Central memory CD4-positive, alpha-beta T cell (primary cell): ENCODE measurements around the gene LITAFD.
"Not testable (repeated sequence)": the region's sequence is repeated elsewhere in the genome, so short reads cannot be mapped to it uniquely, and the experiment has no call there.

Source experiments
- DNase-seq: peaks from one replicate; pipeline ENCODE4 v3.0.0; 2022

Gene LITAFD

GRCh38 chr16:8858994-8859912 is 22.9 kb upstream of the LITAFD start:
- DNase-seq = no peak

GRCh38 chr16:8859913-8860881 is 22.0 kb upstream of the LITAFD start:
- no peak for DNase-seq

GRCh38 chr16:8861563-8862308 is 20.4 kb upstream of the LITAFD start:
- DNase-seq = no peak

GRCh38 chr16:8862309-8863130 is 19.6 kb upstream of the LITAFD start:
- no peak for DNase-seq

- DNase-seq = no peak
Observed at GRCh38 chr16:8863594-8864424, 18.3 kb upstream of the LITAFD start.

GRCh38 chr16:8864480-8865110 is 17.6 kb upstream of the LITAFD start:
- DNase-seq = no peak

- no peak for DNase-seq
Observed at GRCh38 chr16:8865145-8865882, 16.8 kb upstream of the LITAFD start.

- DNase-seq = no peak
Observed at GRCh38 chr16:8866118-8866883, 15.8 kb upstream of the LITAFD start.

- DNase-seq = no peak
Observed at GRCh38 chr16:8866884-8867215, 15.3 kb upstream of the LITAFD start.

GRCh38 chr16:8867216-8867931 is 14.8 kb upstream of the LITAFD start:
- DNase-seq = no peak

GRCh38 chr16:8867932-8868415 is 14.2 kb upstream of the LITAFD start:
- DNase-seq = peak; percentile 62

GRCh38 chr16:8868416-8869211 is 13.5 kb upstream of the LITAFD start, which contains the start of gene CARHSP1:
Gene CARHSP1, minus strand, starts transcription at chr16:8869006. Its CDS starts 9,678 bp downstream, at chr16:8859328.
- DNase-seq = peak; percentile 76

- no peak for DNase-seq
Observed at GRCh38 chr16:8869212-8869987, 12.8 kb upstream of the LITAFD start.

GRCh38 chr16:8869988-8870241 is 12.2 kb upstream of the LITAFD start:
- DNase-seq = not testable (repeated sequence)

- DNase-seq = no peak
Observed at GRCh38 chr16:8872071-8872470, 10.1 kb upstream of the LITAFD start.
